ENCODE results near the gene FAM168A.
"Not testable (repeated sequence)": the region's sequence is repeated elsewhere in the genome, so short reads cannot be mapped to it uniquely, and the experiment has no call there.

The FAM168A gene

GRCh38 chr11:73596547-73596946 lies 1.4 kb downstream of the FAM168A start:
- DNase-seq (ENCODE audit: low read depth, low spot score) = no peak

DNA sequence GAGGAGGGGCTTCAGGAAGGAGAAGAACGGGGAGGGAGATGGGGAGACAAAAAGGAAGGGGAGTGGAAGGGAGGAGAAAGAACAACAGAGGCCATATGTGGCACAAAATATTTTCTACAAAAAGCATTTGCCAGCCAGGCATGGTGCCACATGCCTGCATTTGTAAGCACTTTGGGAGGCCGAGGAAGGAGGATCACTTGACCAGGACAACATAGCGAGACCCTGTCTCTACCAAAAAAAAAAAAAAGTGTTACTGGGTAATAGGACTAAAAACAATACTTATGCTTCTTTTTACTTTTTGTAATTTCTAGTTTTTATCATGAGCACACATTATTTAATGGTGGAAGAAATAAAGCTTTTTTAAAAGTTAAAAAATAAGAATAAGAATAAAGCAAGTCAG lies 5.3 kb downstream of the FAM168A start:
- DNase-seq (ENCODE audit: low read depth, low spot score) = no peak

GRCh38 chr11:73591743-73592142 lies 6.2 kb downstream of the FAM168A start:
- DNase-seq (ENCODE audit: low read depth, low spot score) = no peak

DNA sequence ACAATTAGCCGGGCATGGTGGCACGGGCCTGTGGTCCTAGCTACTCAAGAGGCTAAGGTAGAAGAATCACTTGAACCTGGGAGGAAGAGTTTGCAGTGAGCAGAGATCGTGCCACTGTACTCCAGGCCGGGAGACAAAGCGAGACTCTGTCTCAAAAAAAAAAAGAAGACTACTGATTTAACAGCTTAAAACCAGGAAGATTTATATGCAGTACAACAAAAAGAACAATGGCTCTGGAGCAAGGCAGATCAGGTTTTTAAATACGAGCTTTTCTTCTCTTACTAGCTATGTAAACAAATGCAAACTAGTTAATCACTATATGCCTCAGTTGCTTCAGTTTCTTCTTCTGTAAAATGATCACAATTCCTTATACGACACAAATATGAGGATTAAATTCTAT lies 6.9 kb downstream of the FAM168A start:
- no peak for DNase-seq (ENCODE audit: low read depth, low spot score)

DNA sequence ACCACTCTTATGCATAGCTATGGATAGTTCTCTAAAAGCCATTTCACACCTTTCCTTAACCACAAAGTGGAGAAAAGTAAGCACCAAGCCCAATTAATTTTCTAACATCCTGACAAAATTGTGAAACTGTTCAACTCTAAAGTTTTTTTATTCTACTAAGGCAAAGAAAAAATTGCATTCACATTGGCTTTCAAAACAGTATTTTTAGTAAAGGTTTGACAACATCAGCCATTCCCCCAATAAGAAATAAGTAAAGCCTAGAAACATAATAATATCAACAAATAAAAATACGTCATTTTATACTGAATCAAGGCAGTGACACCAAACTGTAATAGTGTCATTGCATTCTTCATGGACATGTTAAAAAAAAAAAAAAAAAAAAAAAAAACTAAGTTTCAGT lies 11.1 kb downstream of the FAM168A start:
- no peak for DNase-seq (ENCODE audit: low read depth, low spot score)

DNA sequence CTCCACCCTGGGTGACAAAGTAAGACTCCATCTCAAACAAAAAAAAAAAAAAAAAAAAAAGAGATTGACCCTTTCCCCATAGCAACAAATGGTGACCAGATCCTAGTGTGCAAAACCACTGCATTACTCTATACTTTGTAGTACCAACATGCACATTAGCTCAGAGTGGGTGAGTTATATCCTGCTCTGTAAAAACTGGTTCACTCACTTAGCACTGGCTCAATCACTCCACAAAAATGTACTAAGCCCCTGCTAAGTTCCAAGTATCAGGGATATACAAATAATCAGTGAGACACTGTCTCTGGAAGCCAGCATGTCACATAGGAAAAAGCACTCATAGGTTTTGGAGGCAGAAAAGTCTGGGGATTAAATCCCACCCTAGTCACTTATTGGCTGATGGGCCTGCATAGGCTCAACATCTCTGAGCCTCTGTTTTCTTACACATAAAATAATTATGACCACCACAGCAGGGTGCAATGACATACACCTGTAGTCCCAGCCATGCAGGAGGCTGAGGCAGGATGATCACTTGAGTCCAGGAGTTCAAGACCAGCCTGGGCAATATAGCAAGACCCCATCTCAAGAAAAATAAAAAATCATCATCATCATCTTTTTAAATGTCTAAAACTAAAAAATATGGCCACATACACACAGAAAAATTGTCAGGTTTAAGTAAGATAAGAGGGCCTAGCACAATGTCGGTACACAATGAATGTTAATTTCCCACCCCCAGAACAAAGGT lies 11.9 kb downstream of the FAM168A start:
- DNase-seq (ENCODE audit: low read depth, low spot score) = peak; percentile 23

GRCh38 chr11:73584831-73585230 lies 13.1 kb downstream of the FAM168A start:
- DNase-seq (ENCODE audit: low read depth, low spot score) = no peak

DNA sequence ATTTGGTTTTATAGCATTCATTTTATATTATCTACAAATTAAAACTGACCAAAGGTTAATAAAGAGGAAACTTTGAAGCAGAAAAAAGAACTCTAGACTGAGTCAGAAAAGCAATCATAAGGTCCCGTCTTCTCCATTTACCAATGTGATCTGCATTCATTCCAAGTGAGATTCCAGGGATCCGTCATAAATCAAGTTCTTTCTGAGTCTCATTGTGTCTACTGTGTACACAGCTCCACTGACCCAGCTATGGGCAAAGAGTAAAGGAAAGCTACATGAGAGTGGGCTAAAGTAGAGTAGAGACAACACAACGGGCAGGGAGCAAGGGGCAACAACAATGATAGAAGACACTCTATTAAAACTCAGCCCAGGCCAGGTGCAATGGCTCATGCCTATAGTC lies 15.3 kb downstream of the FAM168A start:
- DNase-seq (ENCODE audit: low read depth, low spot score) = no peak

DNA sequence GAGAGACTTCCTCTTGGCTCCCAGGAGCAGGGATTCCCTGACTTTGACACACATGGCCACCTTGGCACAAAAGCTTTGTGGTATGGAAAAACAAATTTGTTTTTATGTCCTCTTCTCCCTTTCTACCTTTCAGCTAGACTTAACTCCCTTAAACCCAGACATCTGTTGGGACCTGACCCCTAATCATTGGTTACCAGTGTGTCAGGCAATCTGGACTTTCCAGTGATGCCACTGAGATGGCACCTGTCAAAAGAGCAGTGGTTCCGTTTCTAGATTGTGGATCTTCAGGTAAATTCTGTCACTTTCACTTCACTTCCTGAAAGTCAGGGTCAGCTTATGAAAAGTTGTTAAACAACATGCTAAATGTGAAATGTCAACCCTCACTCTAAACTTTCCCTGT lies 17.2 kb downstream of the FAM168A start:
- not testable (repeated sequence) for DNase-seq (ENCODE audit: low read depth, low spot score)

DNA sequence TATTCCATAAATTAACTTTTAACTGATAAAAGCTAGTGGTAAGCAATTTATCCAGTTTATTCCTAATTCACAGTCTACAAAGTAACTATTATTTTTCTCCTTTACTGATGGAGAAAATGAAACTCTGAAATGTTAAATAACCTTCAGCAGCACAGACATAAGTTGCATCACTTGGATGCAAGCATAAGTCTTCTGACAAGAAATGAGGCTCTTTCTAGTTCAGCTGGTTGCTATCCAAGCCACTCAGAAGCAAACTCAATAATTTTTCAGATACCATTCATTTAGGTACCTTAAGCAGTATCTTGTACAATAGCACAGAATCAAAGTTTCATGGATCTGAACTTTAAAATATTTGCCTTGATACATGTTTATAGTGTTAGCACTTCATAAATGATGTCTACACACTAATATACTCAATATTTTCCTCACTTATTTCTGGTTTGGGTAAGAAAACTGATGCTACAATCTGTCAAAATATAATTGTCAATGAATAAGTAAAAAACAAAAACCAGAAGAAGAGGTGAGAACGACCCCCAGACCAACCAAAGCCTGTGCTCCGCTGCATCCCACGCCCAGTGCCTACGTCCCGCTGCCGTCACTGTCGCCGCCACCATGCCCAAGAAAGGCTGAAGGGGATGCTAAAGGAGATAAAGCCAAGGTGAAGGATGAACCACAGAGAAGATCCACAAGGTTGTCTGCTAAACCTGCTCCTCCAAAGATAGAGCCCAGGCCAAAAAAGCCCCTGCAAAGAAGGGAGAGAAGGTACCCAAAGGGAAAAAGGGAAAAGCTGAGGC lies 18.1 kb downstream of the FAM168A start:
- DNase-seq (ENCODE audit: low read depth, low spot score) = no peak

DNA sequence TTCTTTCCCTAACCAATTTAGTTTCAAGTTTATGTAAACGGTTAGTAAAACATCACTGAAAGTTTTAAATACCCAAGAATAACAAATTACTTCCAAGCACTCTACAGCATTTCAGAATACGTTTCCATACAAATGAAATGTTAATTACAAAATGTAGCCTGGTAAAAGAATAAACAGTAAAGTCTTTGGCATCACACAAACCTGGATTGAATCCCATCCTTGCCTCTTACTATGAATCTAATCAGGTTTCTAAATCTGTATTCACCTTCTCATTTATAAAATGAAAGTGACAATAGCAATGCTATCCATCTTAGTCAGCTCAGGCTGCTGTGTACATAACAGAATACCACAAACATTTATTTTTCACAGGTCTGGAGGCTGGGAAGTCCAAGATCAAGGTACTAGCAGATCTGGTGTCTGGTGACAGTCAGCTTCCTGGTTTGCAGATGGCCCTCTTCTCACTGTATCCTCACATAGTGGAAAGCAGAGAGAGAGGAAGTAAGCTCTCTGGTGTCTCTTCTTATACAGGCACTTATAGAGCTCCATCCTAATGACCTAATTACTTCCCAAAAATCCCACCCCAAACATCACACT lies 19.2 kb downstream of the FAM168A start:
- DNase-seq (ENCODE audit: low read depth, low spot score) = peak; percentile 44

- no peak for DNase-seq (ENCODE audit: low read depth, low spot score)
Measured at GRCh38 chr11:73577496-73577917, 20.4 kb downstream of the FAM168A start.

DNA sequence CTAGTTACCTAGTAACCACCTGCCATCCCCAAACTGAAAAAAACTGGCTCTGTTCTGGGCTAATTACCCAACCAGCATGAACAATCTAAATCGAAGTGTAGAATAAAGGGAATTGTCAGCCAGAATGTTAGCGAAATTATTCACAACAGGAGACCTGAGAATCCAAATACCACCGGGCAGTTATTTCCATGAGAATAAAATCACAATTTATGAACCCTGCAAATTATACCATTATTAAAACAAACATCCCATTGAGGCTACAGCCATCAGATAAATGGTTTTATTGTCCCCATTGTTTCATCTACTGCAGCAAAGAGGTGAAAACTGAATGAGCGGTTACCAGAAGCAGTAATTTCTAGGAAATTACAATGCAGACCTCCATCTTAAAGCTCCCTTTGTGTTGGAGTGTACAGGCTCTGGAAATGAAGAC lies 21.7 kb downstream of the FAM168A start:
- DNase-seq (ENCODE audit: low read depth, low spot score) = no peak

DNA sequence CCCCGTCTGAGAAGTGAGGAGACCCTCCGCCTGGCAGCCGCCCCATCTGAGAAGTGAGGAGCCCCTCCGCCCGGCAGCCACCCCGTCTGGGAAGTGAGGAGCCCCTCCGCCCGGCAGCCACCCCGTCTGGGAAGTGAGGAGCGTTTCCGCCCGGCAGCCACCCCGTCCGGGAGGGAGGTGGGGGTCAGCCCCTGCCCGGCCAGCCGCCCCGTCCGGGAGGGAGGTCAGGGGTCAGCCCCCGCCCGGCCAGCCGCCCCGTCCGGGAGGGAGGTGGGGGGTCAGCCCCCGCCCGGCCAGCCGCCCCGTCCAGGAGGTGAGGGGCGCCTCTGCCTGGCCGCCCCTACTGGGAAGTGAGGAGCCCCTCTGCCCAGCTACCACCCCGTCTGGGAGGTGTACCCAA lies 25.9 kb downstream of the FAM168A start:
- DNase-seq (ENCODE audit: low read depth, low spot score) = not testable (repeated sequence)

- peak; percentile 79 for DNase-seq (ENCODE audit: low read depth, low spot score)
Measured at GRCh38 chr11:73570415-73571114, 27.3 kb downstream of the FAM168A start.

DNA sequence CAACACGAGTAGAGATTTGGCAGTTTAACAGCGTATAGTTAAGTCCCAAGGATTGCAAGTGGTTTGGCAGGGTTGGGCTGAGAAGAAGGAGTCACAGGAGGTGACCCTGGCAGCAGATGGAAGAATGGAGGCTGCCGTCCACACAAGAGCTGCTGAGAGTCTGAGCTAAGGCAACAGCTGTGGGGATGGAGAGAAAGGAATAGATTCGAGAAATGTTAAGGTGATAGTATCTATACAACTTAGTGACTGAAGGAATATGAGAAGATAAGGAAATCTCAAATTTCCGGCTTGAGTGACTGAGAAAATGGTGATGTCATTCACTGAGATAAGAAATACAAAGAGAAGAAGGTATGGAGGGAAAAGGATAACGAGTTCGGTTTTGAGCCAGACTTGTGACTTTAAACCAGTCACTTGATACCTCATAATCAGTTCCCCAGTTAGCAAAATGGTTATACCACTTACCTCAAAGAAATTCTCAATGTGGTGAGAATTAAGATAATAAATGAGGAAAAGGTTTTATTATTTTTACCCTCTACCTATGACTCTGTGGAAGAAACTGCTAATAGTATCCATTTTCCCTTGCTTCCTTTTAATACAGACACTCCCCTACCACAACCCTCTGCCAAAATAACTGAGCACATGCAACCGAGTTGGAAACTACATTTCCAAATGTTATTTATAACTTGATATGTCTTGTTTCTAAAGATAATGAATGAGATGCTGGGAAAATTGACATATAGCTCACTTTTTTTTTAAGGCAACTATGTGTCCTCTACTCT lies 30.7 kb downstream of the FAM168A start:
- DNase-seq (ENCODE audit: low read depth, low spot score) = no peak

DNA sequence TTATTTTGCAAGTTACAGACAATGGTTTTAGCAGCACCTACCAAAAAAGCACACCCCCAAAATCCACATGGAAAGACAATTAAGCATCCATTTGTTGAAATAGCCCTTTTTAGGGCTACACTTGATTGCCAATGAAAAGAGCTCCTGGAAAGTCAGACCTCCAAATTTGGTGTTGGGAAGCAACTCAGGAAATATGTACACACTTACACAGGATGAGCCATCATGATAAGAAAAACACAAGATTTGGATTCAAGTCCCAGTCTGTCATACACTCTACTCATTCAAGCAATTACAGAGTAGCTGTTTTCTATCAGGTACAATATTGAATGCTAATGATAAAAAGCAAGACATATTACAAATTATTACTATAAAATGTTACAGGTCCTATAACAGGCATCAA lies 31.5 kb downstream of the FAM168A start:
- no peak for DNase-seq (ENCODE audit: low read depth, low spot score)

DNA sequence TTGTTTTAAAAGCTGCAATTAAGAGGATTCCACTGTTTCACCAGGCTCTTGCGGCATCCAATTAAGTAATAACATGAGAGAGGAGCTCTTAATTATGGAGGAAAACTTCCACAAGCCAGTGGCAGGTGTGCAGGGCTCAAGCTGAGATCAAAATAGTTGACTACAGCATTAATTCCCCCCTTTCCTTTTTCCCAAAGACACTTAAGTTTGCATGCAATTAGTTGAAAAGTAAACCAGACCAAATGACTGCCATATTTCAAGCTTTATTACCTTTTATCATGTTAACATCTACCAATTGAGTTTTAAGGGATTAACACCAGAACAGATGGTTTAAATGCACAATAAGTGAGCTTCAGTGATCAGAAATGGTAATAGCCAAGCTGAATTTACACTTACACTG lies 32.1 kb downstream of the FAM168A start:
- no peak for DNase-seq (ENCODE audit: low read depth, low spot score)

DNA sequence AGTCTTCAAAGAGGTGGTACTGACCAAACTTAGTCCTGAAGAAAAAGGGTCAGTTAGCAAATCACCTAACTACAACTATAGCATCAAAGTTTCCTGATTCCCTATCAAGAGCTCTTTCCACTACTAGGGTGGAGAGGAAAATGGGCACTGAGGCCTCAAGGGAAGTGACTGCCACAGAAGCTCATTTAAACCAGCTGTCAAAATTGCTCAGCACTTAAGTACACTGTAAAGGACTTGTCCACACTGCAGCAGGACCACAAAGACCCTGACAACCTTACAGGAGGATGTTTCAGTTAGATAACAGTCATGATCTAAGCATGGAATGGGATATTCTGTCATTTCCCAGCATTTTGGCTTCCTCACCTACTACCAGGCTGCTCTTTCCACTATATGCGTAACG lies 33.0 kb downstream of the FAM168A start:
- DNase-seq (ENCODE audit: low read depth, low spot score) = no peak

- DNase-seq (ENCODE audit: low read depth, low spot score) = no peak
Measured at GRCh38 chr11:73563539-73564200, 34.2 kb downstream of the FAM168A start.

DNA sequence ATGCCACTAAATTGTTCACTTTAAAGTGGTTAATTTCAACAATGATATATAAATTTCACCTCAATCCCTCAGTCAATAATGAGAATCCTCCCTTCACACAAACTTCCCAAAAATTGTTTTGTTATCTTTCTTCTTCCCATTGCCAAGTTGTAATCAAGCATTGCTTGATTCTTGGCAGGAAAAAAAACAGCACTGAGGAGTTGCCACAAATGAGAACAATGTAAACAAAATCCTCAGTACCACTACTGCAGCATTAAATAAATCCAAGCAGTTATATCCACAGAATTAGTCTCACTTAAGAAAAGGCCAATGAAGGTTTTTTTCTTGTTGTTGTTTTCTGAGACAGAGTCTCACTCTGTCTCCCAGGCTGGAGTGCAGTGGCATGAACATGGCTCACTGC lies 38.2 kb downstream of the FAM168A start:
- no peak for DNase-seq (ENCODE audit: low read depth, low spot score)
